Stimulated activated naive CD8-positive, alpha-beta T cell treated with anti-CD3 and anti-CD28 coated beads, Interleukin-15, Interleukin-2, amounts not matched to agents 100 ng/mL and 50 ng/mL, for 24 hours (primary cell): ENCODE data around the gene CD1D.
A peak's percentile ranks its signal among the peaks of the same experiment; 100 is the strongest.

Experiments used
- H3K27ac Mint-ChIP-seq: one replicate; pipeline ENCODE4 v1.8.0; 2021; ENCODE audit warnings: mild to moderate bottlenecking, mixed read lengths
- H3K27me3 Mint-ChIP-seq: one replicate; pipeline ENCODE4 v1.8.0; 2021; ENCODE audit warnings: mixed read lengths
- H3K36me3 Mint-ChIP-seq: one replicate; pipeline ENCODE4 v1.8.0; 2021; ENCODE audit warnings: low read depth, mixed read lengths
- H3K4me1 Mint-ChIP-seq: one replicate; pipeline ENCODE4 v1.8.0; 2021; ENCODE audit warnings: low read depth, mixed read lengths
- H3K4me3 Mint-ChIP-seq: one replicate; pipeline ENCODE4 v1.8.0; 2021; ENCODE audit warnings: mild to moderate bottlenecking, mixed read lengths
- H3K9me3 Mint-ChIP-seq: one replicate; pipeline ENCODE4 v1.8.0; 2021; ENCODE audit warnings: mixed read lengths

The CD1D gene

GRCh38 chr1:158180741-158181576 lies at the start of gene CD1D:
Gene CD1D, plus strand, starts transcription at chr1:158180895. Its CDS starts 207 bp downstream, at chr1:158181102.
- Mint-ChIP-seq H3K4me1 (peaks cover 45% of the 10 kb centered on the region), H3K27me3 (peaks cover 73% of the 10 kb centered on the region)

GRCh38 chr1:158131217-158131616 lies 49.5 kb upstream of the CD1D start:
- no peak overlapping the region for H3K4me3 Mint-ChIP-seq
- no peaks in the 10 kb centered on the region for H3K36me3 Mint-ChIP-seq
- no peak overlapping the region for H3K27ac Mint-ChIP-seq
- no peaks in the 10 kb centered on the region for H3K9me3 Mint-ChIP-seq
- H3K4me1 Mint-ChIP-seq = no peaks in the 10 kb centered on the region
- H3K27me3 Mint-ChIP-seq = peaks cover 4% of the 10 kb centered on the region

More at GRCh38 chr1:158180741-158181576, at the start of gene CD1D:
- Mint-ChIP-seq H3K27ac (no peak within 1 kb of the TSS), H3K4me3 (peak within 1 kb of the TSS; percentile 80), H3K9me3 (no peaks in the 10 kb centered on the region), H3K36me3 (no peaks in the 10 kb centered on the region)

DNA sequence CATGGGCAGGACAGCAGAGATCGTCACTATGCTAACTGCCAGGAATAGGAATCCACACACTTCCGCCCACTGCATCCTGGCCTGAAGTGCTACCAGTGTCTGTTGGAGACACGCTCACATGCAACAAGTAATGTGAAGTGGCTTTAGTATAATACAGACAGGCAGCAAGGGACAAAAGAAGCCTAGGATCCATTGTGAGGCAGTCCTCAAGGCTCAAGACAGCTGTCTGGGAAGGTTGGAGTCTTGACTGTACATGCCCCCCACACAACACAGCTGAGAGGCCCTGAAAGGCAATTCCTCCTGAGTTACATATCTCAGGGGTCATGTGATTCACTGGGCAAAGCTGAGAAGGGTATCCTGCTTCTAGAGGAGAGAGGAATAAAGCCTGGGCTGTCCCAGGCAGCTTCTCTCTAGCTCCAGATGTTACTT lies 39.9 kb upstream of the CD1D start:
- Mint-ChIP-seq H3K27me3 (no peaks in the 10 kb centered on the region), H3K4me3 (no peak overlapping the region), H3K27ac (no peak overlapping the region), H3K4me1 (no peaks in the 10 kb centered on the region), H3K9me3 (no peaks in the 10 kb centered on the region), H3K36me3 (no peaks in the 10 kb centered on the region)

- H3K9me3 Mint-ChIP-seq = no peaks in the 10 kb centered on the region
- no peak overlapping the region for H3K27ac Mint-ChIP-seq
- H3K4me3 Mint-ChIP-seq = no peak overlapping the region
- no peaks in the 10 kb centered on the region for H3K27me3 Mint-ChIP-seq
- H3K4me1 Mint-ChIP-seq = peaks cover 24% of the 10 kb centered on the region
- H3K36me3 Mint-ChIP-seq = no peaks in the 10 kb centered on the region
Measured at GRCh38 chr1:158145173-158145719, 35.4 kb upstream of the CD1D start.

GRCh38 chr1:158146165-158146564 lies 34.5 kb upstream of the CD1D start:
- Mint-ChIP-seq H3K4me3 (no peak overlapping the region), H3K27me3 (no peaks in the 10 kb centered on the region), H3K36me3 (no peaks in the 10 kb centered on the region), H3K4me1 (peaks cover 29% of the 10 kb centered on the region), H3K9me3 (no peaks in the 10 kb centered on the region), H3K27ac (no peak overlapping the region)

DNA sequence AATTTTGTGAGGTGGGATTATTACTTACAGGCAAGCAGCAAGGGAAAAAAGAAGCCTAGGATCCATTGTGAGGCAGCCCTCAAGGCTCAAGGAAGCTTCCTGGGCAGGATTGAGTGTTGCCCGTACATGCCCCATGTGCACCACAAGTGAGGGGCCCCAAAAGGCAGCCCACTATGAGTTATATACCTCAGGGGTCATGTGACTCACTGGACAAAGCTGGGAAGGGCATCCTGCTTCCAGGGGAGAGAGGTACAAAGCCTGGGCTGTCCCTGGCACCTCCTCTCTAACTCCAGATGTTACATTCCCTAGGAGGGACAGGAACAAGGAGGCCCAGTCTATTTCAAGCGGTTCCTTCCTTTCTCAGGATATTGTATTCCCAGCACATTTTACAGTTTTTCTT lies 34.0 kb upstream of the CD1D start:
- H3K4me1 Mint-ChIP-seq = peaks cover 29% of the 10 kb centered on the region
- H3K27me3 Mint-ChIP-seq = no peaks in the 10 kb centered on the region
- H3K27ac Mint-ChIP-seq = no peak overlapping the region
- no peaks in the 10 kb centered on the region for H3K9me3 Mint-ChIP-seq
- H3K36me3 Mint-ChIP-seq = no peaks in the 10 kb centered on the region
- no peak overlapping the region for H3K4me3 Mint-ChIP-seq

- no peak overlapping the region for H3K4me3 Mint-ChIP-seq
Measured at GRCh38 chr1:158147401-158147800, 33.3 kb upstream of the CD1D start.

DNA sequence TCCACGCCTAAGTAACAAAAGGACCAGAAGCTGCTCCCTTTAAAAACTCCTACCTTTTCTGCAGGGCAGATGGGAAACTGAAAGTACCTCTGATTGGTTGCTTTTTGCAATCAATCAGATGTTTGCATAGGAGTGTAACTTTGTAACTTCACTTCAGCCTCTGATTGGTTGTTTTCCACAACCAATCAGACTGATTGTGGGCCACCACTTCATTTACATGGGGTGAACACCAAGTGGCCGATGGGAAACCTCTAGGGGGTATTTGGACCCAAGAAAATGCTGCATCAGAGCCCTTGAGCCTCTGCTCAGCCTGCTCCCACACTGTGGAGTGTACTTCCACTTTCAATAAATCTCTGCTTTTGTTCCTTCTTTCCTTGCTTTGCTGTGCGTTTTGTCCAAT lies 32.8 kb upstream of the CD1D start:
- Mint-ChIP-seq H3K27ac (no peak overlapping the region), H3K9me3 (no peaks in the 10 kb centered on the region), H3K4me1 (peaks cover 29% of the 10 kb centered on the region)

More at GRCh38 chr1:158147401-158147800, 33.3 kb upstream of the CD1D start:
- H3K27ac Mint-ChIP-seq = no peak overlapping the region
- H3K36me3 Mint-ChIP-seq = no peaks in the 10 kb centered on the region
- no peaks in the 10 kb centered on the region for H3K9me3 Mint-ChIP-seq
- H3K4me1 Mint-ChIP-seq = peaks cover 29% of the 10 kb centered on the region
- H3K27me3 Mint-ChIP-seq = no peaks in the 10 kb centered on the region

GRCh38 chr1:158148468-158148867 lies 32.2 kb upstream of the CD1D start:
- H3K36me3 Mint-ChIP-seq = no peaks in the 10 kb centered on the region
- no peaks in the 10 kb centered on the region for H3K9me3 Mint-ChIP-seq
- no peak overlapping the region for H3K27ac Mint-ChIP-seq
- no peaks in the 10 kb centered on the region for H3K27me3 Mint-ChIP-seq
- H3K4me3 Mint-ChIP-seq = peak overlapping the region; percentile 88
- H3K4me1 Mint-ChIP-seq = peaks cover 29% of the 10 kb centered on the region

More for the DNA sequence above, 32.8 kb upstream of the CD1D start:
- Mint-ChIP-seq H3K27me3 (no peaks in the 10 kb centered on the region), H3K4me3 (no peak overlapping the region), H3K36me3 (no peaks in the 10 kb centered on the region)

DNA sequence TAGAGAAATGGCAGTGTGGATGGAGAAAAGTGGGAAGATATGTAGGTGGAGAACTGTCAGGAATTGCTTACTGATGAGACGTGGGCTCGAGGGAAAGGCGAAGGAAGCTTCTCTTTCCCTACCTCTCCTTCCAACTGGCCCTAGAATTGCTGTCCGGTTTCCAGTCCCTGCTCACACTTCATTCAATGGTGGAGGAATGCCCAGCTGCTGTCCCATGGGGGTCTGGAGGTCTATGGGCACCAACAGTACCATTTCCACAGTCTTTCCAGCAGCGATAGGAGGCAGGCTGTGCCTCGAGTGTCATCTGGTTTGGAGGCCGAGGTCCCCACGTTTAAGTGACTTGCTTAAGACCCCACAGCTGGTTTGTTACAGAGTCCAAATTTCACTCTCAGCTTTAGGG lies 31.5 kb upstream of the CD1D start:
- Mint-ChIP-seq H3K4me1 (peaks cover 33% of the 10 kb centered on the region), H3K9me3 (no peaks in the 10 kb centered on the region), H3K27me3 (no peaks in the 10 kb centered on the region), H3K36me3 (no peaks in the 10 kb centered on the region), H3K4me3 (peak overlapping the region; percentile 88), H3K27ac (peak overlapping the region; percentile 89)

GRCh38 chr1:158149577-158150269 lies 31.0 kb upstream of the CD1D start:
- H3K27me3 Mint-ChIP-seq = peaks cover 3% of the 10 kb centered on the region
- peak overlapping the region; percentile 88 for H3K4me3 Mint-ChIP-seq
- H3K27ac Mint-ChIP-seq = peak overlapping the region; percentile 89
- H3K9me3 Mint-ChIP-seq = no peaks in the 10 kb centered on the region
- H3K36me3 Mint-ChIP-seq = no peaks in the 10 kb centered on the region
- peaks cover 33% of the 10 kb centered on the region for H3K4me1 Mint-ChIP-seq

DNA sequence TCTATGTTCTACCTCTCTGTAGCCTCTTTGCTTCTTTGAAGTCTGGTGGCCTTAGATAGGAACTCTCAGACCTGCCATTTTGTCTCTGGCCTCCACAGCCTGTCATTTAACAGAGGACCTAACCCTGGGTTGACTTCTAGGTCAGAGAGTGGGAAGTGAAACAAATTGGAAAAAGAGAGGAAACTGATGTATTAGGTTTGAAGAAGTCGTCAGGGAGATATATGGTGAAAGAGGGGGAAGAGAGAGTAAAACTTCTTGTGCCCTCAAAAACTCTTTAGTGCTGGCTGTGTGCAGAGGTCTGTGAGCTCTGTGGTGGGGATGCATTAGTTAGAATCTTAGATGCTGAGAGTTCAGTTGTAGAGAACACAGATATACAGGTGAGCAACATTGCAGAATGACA lies 30.2 kb upstream of the CD1D start:
- H3K4me3 Mint-ChIP-seq = peak overlapping the region; percentile 88
- no peaks in the 10 kb centered on the region for H3K9me3 Mint-ChIP-seq
- H3K27ac Mint-ChIP-seq = peak overlapping the region; percentile 66
- peaks cover 3% of the 10 kb centered on the region for H3K27me3 Mint-ChIP-seq
- no peaks in the 10 kb centered on the region for H3K36me3 Mint-ChIP-seq
- peaks cover 33% of the 10 kb centered on the region for H3K4me1 Mint-ChIP-seq

- no peak overlapping the region for H3K27ac Mint-ChIP-seq
- no peaks in the 10 kb centered on the region for H3K36me3 Mint-ChIP-seq
- H3K4me1 Mint-ChIP-seq = peaks cover 27% of the 10 kb centered on the region
- H3K27me3 Mint-ChIP-seq = peaks cover 10% of the 10 kb centered on the region
- no peaks in the 10 kb centered on the region for H3K9me3 Mint-ChIP-seq
- H3K4me3 Mint-ChIP-seq = no peak overlapping the region
Measured at GRCh38 chr1:158153179-158153578, 27.5 kb upstream of the CD1D start.

GRCh38 chr1:158153746-158154444 lies 26.8 kb upstream of the CD1D start:
- Mint-ChIP-seq H3K36me3 (no peaks in the 10 kb centered on the region), H3K9me3 (no peaks in the 10 kb centered on the region), H3K4me1 (peaks cover 23% of the 10 kb centered on the region), H3K27ac (no peak overlapping the region), H3K27me3 (peaks cover 10% of the 10 kb centered on the region), H3K4me3 (no peak overlapping the region)

DNA sequence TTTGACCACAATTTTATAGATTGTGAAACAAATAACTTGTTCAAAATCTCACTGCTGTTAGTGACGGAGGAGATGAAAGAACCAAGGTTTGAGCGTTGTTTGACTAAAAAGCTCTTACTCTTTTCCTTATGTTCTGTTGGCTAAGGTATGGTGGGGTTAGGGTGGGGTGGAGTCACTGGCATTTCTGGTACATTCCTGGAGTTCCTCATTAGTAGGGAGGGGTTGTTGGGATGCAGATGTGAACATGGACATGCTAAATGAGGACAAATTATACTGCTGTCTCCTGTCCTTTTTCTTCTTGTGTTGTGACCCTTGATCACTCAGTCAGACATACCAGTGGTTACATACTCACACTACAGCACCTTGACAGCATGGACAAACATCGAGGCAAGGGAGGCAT lies 26.2 kb upstream of the CD1D start:
- H3K27me3 Mint-ChIP-seq = peaks cover 10% of the 10 kb centered on the region
- no peaks in the 10 kb centered on the region for H3K9me3 Mint-ChIP-seq
- H3K4me1 Mint-ChIP-seq = peaks cover 17% of the 10 kb centered on the region
- no peak overlapping the region for H3K27ac Mint-ChIP-seq
- H3K36me3 Mint-ChIP-seq = no peaks in the 10 kb centered on the region
- no peak overlapping the region for H3K4me3 Mint-ChIP-seq
